ENCODE data around the gene IGF2.

The IGF2 gene

GRCh38 chr11:2134022-2135010 lies 4.9 kb downstream of the IGF2 start:
- TF ChIP-seq POLR2AphosphoS5 (IDR thresholded peaks at IDR 0.05; ENCODE audit: low read depth, low read length), result peak; percentile 56
- TF ChIP-seq REST (IDR thresholded peaks at IDR 0.05; ENCODE audit: insufficient read depth in 1 of 2, low read depth in 2 of 2, low read length in 2 of 2), result no peak

- TF ChIP-seq SIN3A (IDR thresholded peaks at IDR 0.05; ENCODE audit: borderline replicate concordance, insufficient read depth, low read length) (no peak), POLR2AphosphoS5 (IDR thresholded peaks at IDR 0.05; ENCODE audit: low read depth, low read length) (no peak; the same call in 1 of the 2 replicates), TAF1 (IDR thresholded peaks at IDR 0.05; ENCODE audit: borderline replicate concordance, insufficient read depth, low read length) (no peak), REST (IDR thresholded peaks at IDR 0.05; ENCODE audit: insufficient read depth in 1 of 2, low read depth in 2 of 2, low read length in 2 of 2) (no peak), FOXP2 (optimal IDR thresholded peaks at IDR 0.05; ENCODE audit: borderline replicate concordance, extremely low read depth, extremely low read length, insufficient read depth) (no peak)
These were observed 5.8 kb downstream of the IGF2 start for GRCh38 chr11:2133241-2134021.

GRCh38 chr11:2132874-2133240 lies 6.3 kb downstream of the IGF2 start:
- no peak for TF ChIP-seq SIN3A (IDR thresholded peaks at IDR 0.05; ENCODE audit: borderline replicate concordance, insufficient read depth, low read length)
- TF ChIP-seq FOXP2 (optimal IDR thresholded peaks at IDR 0.05; ENCODE audit: borderline replicate concordance, extremely low read depth, extremely low read length, insufficient read depth), result no peak
- no peak for TF ChIP-seq REST (IDR thresholded peaks at IDR 0.05; ENCODE audit: insufficient read depth in 1 of 2, low read depth in 2 of 2, low read length in 2 of 2)
- TF ChIP-seq TAF1 (IDR thresholded peaks at IDR 0.05; ENCODE audit: borderline replicate concordance, insufficient read depth, low read length), result no peak
- no peak for TF ChIP-seq POLR2AphosphoS5 (IDR thresholded peaks at IDR 0.05; ENCODE audit: low read depth, low read length)

GRCh38 chr11:2132246-2132645 lies 6.9 kb downstream of the IGF2 start:
- TF ChIP-seq TAF1 (IDR thresholded peaks at IDR 0.05; ENCODE audit: borderline replicate concordance, insufficient read depth, low read length), result no peak
- no peak for TF ChIP-seq FOXP2 (optimal IDR thresholded peaks at IDR 0.05; ENCODE audit: borderline replicate concordance, extremely low read depth, extremely low read length, insufficient read depth)
- no peak for TF ChIP-seq REST (IDR thresholded peaks at IDR 0.05; ENCODE audit: insufficient read depth in 1 of 2, low read depth in 2 of 2, low read length in 2 of 2)
